ENCODE measurements around the gene WWC2.

The WWC2 gene

GRCh38 chr4:183287309-183287659 is 188.2 kb downstream of the WWC2 start:
- no peaks in the 10 kb centered on the region for H3K9me3 ChIP-seq (ENCODE audit: control insufficient read depth in 1 of 2, low read length in 2 of 2)
- no peak overlapping the region for H3K9ac ChIP-seq (ENCODE audit: low read depth in 1 of 2, low read length in 2 of 2)
- H3K27ac ChIP-seq (ENCODE audit: low read depth, low read length) = no peak overlapping the region
- peaks cover 0 to 2% of the 10 kb centered on the region in 2 donors for H3K36me3 ChIP-seq (ENCODE audit: control insufficient read depth in 1 of 2, insufficient read depth in 2 of 2, low read length in 2 of 2)
- peaks cover 15 to 23% of the 10 kb centered on the region in 2 donors for H3K4me1 ChIP-seq (ENCODE audit: control insufficient read depth in 1 of 2, insufficient read depth in 2 of 2, low read length in 2 of 2)
- H3K27me3 ChIP-seq (ENCODE audit: control insufficient read depth in 1 of 2, insufficient read depth in 2 of 2, low read length in 2 of 2) = no peaks in the 10 kb centered on the region
- peak overlapping the region in 1 of 2 donors; percentile 7 for H3K4me3 ChIP-seq (ENCODE audit: low read depth in 1 of 2, low read length in 2 of 2)

- Histone ChIP-seq H3K9me3 (ENCODE audit: control insufficient read depth in 1 of 2, low read length in 2 of 2) (no peaks in the 10 kb centered on the region), H3K9ac (ENCODE audit: low read depth in 1 of 2, low read length in 2 of 2) (peak overlapping the region; percentile 10 to 15), H3K27me3 (ENCODE audit: control insufficient read depth in 1 of 2, insufficient read depth in 2 of 2, low read length in 2 of 2) (no peaks in the 10 kb centered on the region), H3K36me3 (ENCODE audit: control insufficient read depth in 1 of 2, insufficient read depth in 2 of 2, low read length in 2 of 2) (peaks cover 0 to 2% of the 10 kb centered on the region in 2 donors), H3K4me3 (ENCODE audit: low read depth in 1 of 2, low read length in 2 of 2) (peak overlapping the region in 1 of 2 donors; percentile 7), H3K27ac (ENCODE audit: low read depth, low read length) (no peak overlapping the region), H3K4me1 (ENCODE audit: control insufficient read depth in 1 of 2, insufficient read depth in 2 of 2, low read length in 2 of 2) (peaks cover 15 to 23% of the 10 kb centered on the region in 2 donors)
Observed at GRCh38 chr4:183287677-183288076, 188.6 kb downstream of the WWC2 start.

- Histone ChIP-seq H3K9me3 (ENCODE audit: control insufficient read depth in 1 of 2, low read length in 2 of 2) (no peaks in the 10 kb centered on the region), H3K9ac (ENCODE audit: low read depth in 1 of 2, low read length in 2 of 2) (no peak overlapping the region), H3K36me3 (ENCODE audit: control insufficient read depth in 1 of 2, insufficient read depth in 2 of 2, low read length in 2 of 2) (peaks cover 0 to 2% of the 10 kb centered on the region in 2 donors), H3K27me3 (ENCODE audit: control insufficient read depth in 1 of 2, insufficient read depth in 2 of 2, low read length in 2 of 2) (no peaks in the 10 kb centered on the region), H3K4me3 (ENCODE audit: low read depth in 1 of 2, low read length in 2 of 2) (no peak overlapping the region), H3K4me1 (ENCODE audit: control insufficient read depth in 1 of 2, insufficient read depth in 2 of 2, low read length in 2 of 2) (peaks cover 15 to 23% of the 10 kb centered on the region in 2 donors), H3K27ac (ENCODE audit: low read depth, low read length) (no peak overlapping the region)
Observed at GRCh38 chr4:183288955-183289354, 189.9 kb downstream of the WWC2 start.

- Histone ChIP-seq H3K36me3 (ENCODE audit: control insufficient read depth in 1 of 2, insufficient read depth in 2 of 2, low read length in 2 of 2) (peaks cover 0 to 2% of the 10 kb centered on the region in 2 donors), H3K4me3 (ENCODE audit: low read depth in 1 of 2, low read length in 2 of 2) (no peak overlapping the region), H3K4me1 (ENCODE audit: control insufficient read depth in 1 of 2, insufficient read depth in 2 of 2, low read length in 2 of 2) (peaks cover 15 to 23% of the 10 kb centered on the region in 2 donors), H3K9me3 (ENCODE audit: control insufficient read depth in 1 of 2, low read length in 2 of 2) (no peaks in the 10 kb centered on the region), H3K9ac (ENCODE audit: low read depth in 1 of 2, low read length in 2 of 2) (no peak overlapping the region), H3K27me3 (ENCODE audit: control insufficient read depth in 1 of 2, insufficient read depth in 2 of 2, low read length in 2 of 2) (no peaks in the 10 kb centered on the region), H3K27ac (ENCODE audit: low read depth, low read length) (no peak overlapping the region)
Observed at GRCh38 chr4:183289688-183290087, 190.6 kb downstream of the WWC2 start.

GRCh38 chr4:183291070-183291469 is 192.0 kb downstream of the WWC2 start:
- no peak overlapping the region for H3K27ac ChIP-seq (ENCODE audit: low read depth, low read length)

GRCh38 chr4:183295711-183296110 is 196.7 kb downstream of the WWC2 start:
- Histone ChIP-seq H3K9me3 (ENCODE audit: control insufficient read depth in 1 of 2, low read length in 2 of 2) (no peaks in the 10 kb centered on the region), H3K4me1 (ENCODE audit: control insufficient read depth in 1 of 2, insufficient read depth in 2 of 2, low read length in 2 of 2) (no peaks in the 10 kb centered on the region), H3K27ac (ENCODE audit: low read depth, low read length) (no peak overlapping the region), H3K36me3 (ENCODE audit: control insufficient read depth in 1 of 2, insufficient read depth in 2 of 2, low read length in 2 of 2) (no peaks in the 10 kb centered on the region), H3K9ac (ENCODE audit: low read depth in 1 of 2, low read length in 2 of 2) (no peak overlapping the region), H3K27me3 (ENCODE audit: control insufficient read depth in 1 of 2, insufficient read depth in 2 of 2, low read length in 2 of 2) (no peaks in the 10 kb centered on the region), H3K4me3 (ENCODE audit: low read depth in 1 of 2, low read length in 2 of 2) (no peak overlapping the region)

More at GRCh38 chr4:183291070-183291469, 192.0 kb downstream of the WWC2 start:
- peaks cover 15 to 23% of the 10 kb centered on the region in 2 donors for H3K4me1 ChIP-seq (ENCODE audit: control insufficient read depth in 1 of 2, insufficient read depth in 2 of 2, low read length in 2 of 2)
- no peaks in the 10 kb centered on the region for H3K27me3 ChIP-seq (ENCODE audit: control insufficient read depth in 1 of 2, insufficient read depth in 2 of 2, low read length in 2 of 2)
- H3K4me3 ChIP-seq (ENCODE audit: low read depth in 1 of 2, low read length in 2 of 2) = no peak overlapping the region
- H3K9me3 ChIP-seq (ENCODE audit: control insufficient read depth in 1 of 2, low read length in 2 of 2) = no peaks in the 10 kb centered on the region
- no peak overlapping the region for H3K9ac ChIP-seq (ENCODE audit: low read depth in 1 of 2, low read length in 2 of 2)
- H3K36me3 ChIP-seq (ENCODE audit: control insufficient read depth in 1 of 2, insufficient read depth in 2 of 2, low read length in 2 of 2) = no peaks in the 10 kb centered on the region

GRCh38 chr4:183297675-183298074 is 198.6 kb downstream of the WWC2 start:
- Histone ChIP-seq H3K9ac (ENCODE audit: low read depth in 1 of 2, low read length in 2 of 2) (no peak overlapping the region), H3K27me3 (ENCODE audit: control insufficient read depth in 1 of 2, insufficient read depth in 2 of 2, low read length in 2 of 2) (no peaks in the 10 kb centered on the region), H3K4me3 (ENCODE audit: low read depth in 1 of 2, low read length in 2 of 2) (no peak overlapping the region), H3K27ac (ENCODE audit: low read depth, low read length) (no peak overlapping the region), H3K36me3 (ENCODE audit: control insufficient read depth in 1 of 2, insufficient read depth in 2 of 2, low read length in 2 of 2) (no peaks in the 10 kb centered on the region), H3K9me3 (ENCODE audit: control insufficient read depth in 1 of 2, low read length in 2 of 2) (no peaks in the 10 kb centered on the region), H3K4me1 (ENCODE audit: control insufficient read depth in 1 of 2, insufficient read depth in 2 of 2, low read length in 2 of 2) (no peaks in the 10 kb centered on the region)

- H3K4me1 ChIP-seq (ENCODE audit: control insufficient read depth in 1 of 2, insufficient read depth in 2 of 2, low read length in 2 of 2) = no peaks in the 10 kb centered on the region
- no peak overlapping the region for H3K4me3 ChIP-seq (ENCODE audit: low read depth in 1 of 2, low read length in 2 of 2)
- H3K36me3 ChIP-seq (ENCODE audit: control insufficient read depth in 1 of 2, insufficient read depth in 2 of 2, low read length in 2 of 2) = no peaks in the 10 kb centered on the region
- no peaks in the 10 kb centered on the region for H3K9me3 ChIP-seq (ENCODE audit: control insufficient read depth in 1 of 2, low read length in 2 of 2)
- no peaks in the 10 kb centered on the region for H3K27me3 ChIP-seq (ENCODE audit: control insufficient read depth in 1 of 2, insufficient read depth in 2 of 2, low read length in 2 of 2)
- no peak overlapping the region for H3K9ac ChIP-seq (ENCODE audit: low read depth in 1 of 2, low read length in 2 of 2)
- H3K27ac ChIP-seq (ENCODE audit: low read depth, low read length) = no peak overlapping the region
Observed at GRCh38 chr4:183299464-183299863, 200.4 kb downstream of the WWC2 start.

GRCh38 chr4:183300070-183300469 is 201.0 kb downstream of the WWC2 start:
- no peak overlapping the region for H3K9ac ChIP-seq (ENCODE audit: low read depth in 1 of 2, low read length in 2 of 2)
- no peaks in the 10 kb centered on the region for H3K4me1 ChIP-seq (ENCODE audit: control insufficient read depth in 1 of 2, insufficient read depth in 2 of 2, low read length in 2 of 2)
- H3K36me3 ChIP-seq (ENCODE audit: control insufficient read depth in 1 of 2, insufficient read depth in 2 of 2, low read length in 2 of 2) = no peaks in the 10 kb centered on the region
- no peak overlapping the region for H3K27ac ChIP-seq (ENCODE audit: low read depth, low read length)
- no peak overlapping the region for H3K4me3 ChIP-seq (ENCODE audit: low read depth in 1 of 2, low read length in 2 of 2)
- no peaks in the 10 kb centered on the region for H3K9me3 ChIP-seq (ENCODE audit: control insufficient read depth in 1 of 2, low read length in 2 of 2)
- no peaks in the 10 kb centered on the region for H3K27me3 ChIP-seq (ENCODE audit: control insufficient read depth in 1 of 2, insufficient read depth in 2 of 2, low read length in 2 of 2)

GRCh38 chr4:183300655-183301054 is 201.6 kb downstream of the WWC2 start:
- H3K9me3 ChIP-seq (ENCODE audit: control insufficient read depth in 1 of 2, low read length in 2 of 2) = no peaks in the 10 kb centered on the region
- H3K27ac ChIP-seq (ENCODE audit: low read depth, low read length) = no peak overlapping the region
- H3K27me3 ChIP-seq (ENCODE audit: control insufficient read depth in 1 of 2, insufficient read depth in 2 of 2, low read length in 2 of 2) = no peaks in the 10 kb centered on the region
- no peak overlapping the region for H3K4me3 ChIP-seq (ENCODE audit: low read depth in 1 of 2, low read length in 2 of 2)
- H3K9ac ChIP-seq (ENCODE audit: low read depth in 1 of 2, low read length in 2 of 2) = no peak overlapping the region
- H3K36me3 ChIP-seq (ENCODE audit: control insufficient read depth in 1 of 2, insufficient read depth in 2 of 2, low read length in 2 of 2) = no peaks in the 10 kb centered on the region
- no peaks in the 10 kb centered on the region for H3K4me1 ChIP-seq (ENCODE audit: control insufficient read depth in 1 of 2, insufficient read depth in 2 of 2, low read length in 2 of 2)

GRCh38 chr4:183303301-183303700 is 204.2 kb downstream of the WWC2 start:
- H3K27ac ChIP-seq (ENCODE audit: low read depth, low read length) = no peak overlapping the region
- H3K4me1 ChIP-seq (ENCODE audit: control insufficient read depth in 1 of 2, insufficient read depth in 2 of 2, low read length in 2 of 2) = no peaks in the 10 kb centered on the region
- H3K27me3 ChIP-seq (ENCODE audit: control insufficient read depth in 1 of 2, insufficient read depth in 2 of 2, low read length in 2 of 2) = no peaks in the 10 kb centered on the region
- no peaks in the 10 kb centered on the region for H3K36me3 ChIP-seq (ENCODE audit: control insufficient read depth in 1 of 2, insufficient read depth in 2 of 2, low read length in 2 of 2)
- H3K9me3 ChIP-seq (ENCODE audit: control insufficient read depth in 1 of 2, low read length in 2 of 2) = no peaks in the 10 kb centered on the region
- H3K9ac ChIP-seq (ENCODE audit: low read depth in 1 of 2, low read length in 2 of 2) = no peak overlapping the region
- H3K4me3 ChIP-seq (ENCODE audit: low read depth in 1 of 2, low read length in 2 of 2) = no peak overlapping the region

Measured in duodenal mucosa (tissue), 2 donors.